ENCODE results near the gene DNPEP. TPM values are rescaled to one million over a fixed set of nuclear protein-coding genes. Genes with fewer than 3 reads are reported as not detected.
A peak's percentile ranks its signal among the peaks of the same experiment; 100 is the strongest.

The DNPEP gene
- total RNA-seq, result 10 to 100 TPM; 42.7 to 51.2 TPM

- no peaks in the 10 kb centered on the region for H3K9me3 ChIP-seq
- DNase-seq (ENCODE audit: low spot score), result peak; percentile 66
- peak within 1 kb of the TSS; percentile 75 to 84 for H3K27ac ChIP-seq
- H3K4me3 ChIP-seq, result peak within 1 kb of the TSS; percentile 81
- ATAC-seq (ENCODE audit: insufficient number of reproducible peaks, low FRiP score, low read depth), result peak; percentile 68
- no peak for TF ChIP-seq CTCF (IDR thresholded peaks at IDR 0.05)
- peaks cover 7 to 9% of the 10 kb centered on the region in 2 donors for H3K4me1 ChIP-seq (ENCODE audit: control insufficient read depth in 1 of 2, low read depth in 2 of 2)
- no peaks in the 10 kb centered on the region for H3K27me3 ChIP-seq (replicated peaks; ENCODE audit: insufficient read depth)
- peaks cover 25% of the 10 kb centered on the region for H3K36me3 ChIP-seq
Observed at GRCh38 chr2:219387306-219388120, at the start of gene DNPEP. DNPEP (minus strand) TSS chr2:219387912; CDS start chr2:219387794, 118 bp downstream.

GRCh38 chr2:219437141-219437540 lies 49.4 kb upstream of the DNPEP start:
- Histone ChIP-seq H3K27me3 (replicated peaks; ENCODE audit: insufficient read depth) (no peaks in the 10 kb centered on the region), H3K4me3 (no peak overlapping the region), H3K27ac (peak overlapping the region; percentile 77 to 80), H3K4me1 (ENCODE audit: control insufficient read depth in 1 of 2, low read depth in 2 of 2) (peaks cover 22 to 75% of the 10 kb centered on the region in 2 donors), H3K36me3 (no peaks in the 10 kb centered on the region), H3K9me3 (no peaks in the 10 kb centered on the region)
- no peak for DNase-seq (ENCODE audit: low spot score)
- no peak for ATAC-seq (ENCODE audit: insufficient number of reproducible peaks, low FRiP score, low read depth)
- no peak for TF ChIP-seq CTCF (IDR thresholded peaks at IDR 0.05)

- H3K4me1 ChIP-seq (ENCODE audit: control insufficient read depth in 1 of 2, low read depth in 2 of 2), result peaks cover 22 to 75% of the 10 kb centered on the region in 2 donors
- no peak for TF ChIP-seq CTCF (IDR thresholded peaks at IDR 0.05)
- DNase-seq (ENCODE audit: low spot score) (no peak), ATAC-seq (ENCODE audit: insufficient number of reproducible peaks, low FRiP score, low read depth) (no peak)
- no peaks in the 10 kb centered on the region for H3K27me3 ChIP-seq (replicated peaks; ENCODE audit: insufficient read depth)
- H3K4me3 ChIP-seq, result no peak overlapping the region
- H3K27ac ChIP-seq, result peak overlapping the region; percentile 77 to 80
- no peaks in the 10 kb centered on the region for H3K9me3 ChIP-seq
- no peaks in the 10 kb centered on the region for H3K36me3 ChIP-seq
Observed at GRCh38 chr2:219436491-219436890, 48.8 kb upstream of the DNPEP start.

GRCh38 chr2:219435701-219436100 lies 48.0 kb upstream of the DNPEP start:
- Histone ChIP-seq H3K9me3 (no peaks in the 10 kb centered on the region), H3K27ac (peak overlapping the region; percentile 77 to 80), H3K4me1 (ENCODE audit: control insufficient read depth in 1 of 2, low read depth in 2 of 2) (peaks cover 15 to 73% of the 10 kb centered on the region in 2 donors), H3K36me3 (no peaks in the 10 kb centered on the region), H3K4me3 (no peak overlapping the region), H3K27me3 (replicated peaks; ENCODE audit: insufficient read depth) (no peaks in the 10 kb centered on the region)
- no peak for ATAC-seq (ENCODE audit: insufficient number of reproducible peaks, low FRiP score, low read depth)
- DNase-seq (ENCODE audit: low spot score), result no peak
- no peak for TF ChIP-seq CTCF (IDR thresholded peaks at IDR 0.05)

- no peak for ATAC-seq (ENCODE audit: insufficient number of reproducible peaks, low FRiP score, low read depth)
- Histone ChIP-seq H3K4me3 (peak within 1 kb of the TSS; percentile 61), H3K4me1 (ENCODE audit: control insufficient read depth in 1 of 2, low read depth in 2 of 2) (peaks cover 14 to 75% of the 10 kb centered on the region in 2 donors), H3K27ac (peak within 1 kb of the TSS; percentile 81 to 89), H3K9me3 (no peaks in the 10 kb centered on the region), H3K36me3 (no peaks in the 10 kb centered on the region), H3K27me3 (replicated peaks; ENCODE audit: insufficient read depth) (no peaks in the 10 kb centered on the region)
- DNase-seq (ENCODE audit: low spot score), result no peak
- no peak for TF ChIP-seq CTCF (IDR thresholded peaks at IDR 0.05)
Observed at GRCh38 chr2:219434718-219435525, 47.2 kb upstream of the DNPEP start, which contains the start of gene SPEG. SPEG (plus strand) TSS chr2:219434843; CDS start chr2:219434978, 135 bp downstream.

All from thoracic aorta (tissue), 2 donors.